ENCODE measurements around the gene DNAAF5.
"Not testable (repeated sequence)": the region's sequence is repeated elsewhere in the genome, so short reads cannot be mapped to it uniquely, and the experiment has no call there.

DNAAF5 gene

GRCh38 chr7:729140-730000, 2.9 kb downstream of the DNAAF5 start:
- DNase-seq (ENCODE audit: low read depth, low spot score): no peak

GRCh38 chr7:730501-731439, 4.3 kb downstream of the DNAAF5 start:
- no peak for DNase-seq (ENCODE audit: low read depth, low spot score)

- DNase-seq (ENCODE audit: low read depth, low spot score): no peak
Observed at GRCh38 chr7:731440-732085, 5.1 kb downstream of the DNAAF5 start.

GRCh38 chr7:732094-732541, 5.6 kb downstream of the DNAAF5 start:
- no peak for DNase-seq (ENCODE audit: low read depth, low spot score)

- no peak for DNase-seq (ENCODE audit: low read depth, low spot score)
Observed at GRCh38 chr7:732556-732955, 6.1 kb downstream of the DNAAF5 start.

GRCh38 chr7:734214-734613, 7.7 kb downstream of the DNAAF5 start:
- DNase-seq (ENCODE audit: low read depth, low spot score): no peak

GRCh38 chr7:734808-735207, 8.3 kb downstream of the DNAAF5 start:
- no peak for DNase-seq (ENCODE audit: low read depth, low spot score)

- DNase-seq (ENCODE audit: low read depth, low spot score): no peak
Observed at GRCh38 chr7:738241-738640, 11.7 kb downstream of the DNAAF5 start.

GRCh38 chr7:738723-739454, 12.4 kb downstream of the DNAAF5 start:
- no peak for DNase-seq (ENCODE audit: low read depth, low spot score)

GRCh38 chr7:739455-739982, 13.0 kb downstream of the DNAAF5 start:
- no peak for DNase-seq (ENCODE audit: low read depth, low spot score)

- DNase-seq (ENCODE audit: low read depth, low spot score): no peak
Observed at GRCh38 chr7:739983-740942, 13.8 kb downstream of the DNAAF5 start.

GRCh38 chr7:741191-741671, 14.7 kb downstream of the DNAAF5 start:
- DNase-seq (ENCODE audit: low read depth, low spot score): no peak

- no peak for DNase-seq (ENCODE audit: low read depth, low spot score)
Observed at GRCh38 chr7:741850-742249, 15.4 kb downstream of the DNAAF5 start.

GRCh38 chr7:742791-743190, 16.3 kb downstream of the DNAAF5 start:
- no peak for DNase-seq (ENCODE audit: low read depth, low spot score)

- not testable (repeated sequence) for DNase-seq (ENCODE audit: low read depth, low spot score)
Observed at GRCh38 chr7:743341-744127, 17.0 kb downstream of the DNAAF5 start.

- DNase-seq (ENCODE audit: low read depth, low spot score): not testable (repeated sequence)
Observed at GRCh38 chr7:744128-744520, 17.6 kb downstream of the DNAAF5 start.

- DNase-seq (ENCODE audit: low read depth, low spot score): no peak
Observed at GRCh38 chr7:744854-745430, 18.4 kb downstream of the DNAAF5 start.

- DNase-seq (ENCODE audit: low read depth, low spot score): no peak
Observed at GRCh38 chr7:745431-746154, 19.1 kb downstream of the DNAAF5 start.

All from smooth muscle cell of the brain vasculature (primary cell).